GM12873 (cell line): ENCODE measurements around the gene CMIP.

Experiments
- TF ChIP-seq, protein P1 (sequence below): IDR thresholded peaks from 2 replicates; pipeline ENCODE4 v1.5.1; 2012; ENCODE audit warnings: low read depth, mild to moderate bottlenecking, moderate library complexity, low read length, control low read depth; ENCODE audit not compliant: insufficient read depth; ENCODE audit errors: missing control alignments

The CMIP gene

DNA sequence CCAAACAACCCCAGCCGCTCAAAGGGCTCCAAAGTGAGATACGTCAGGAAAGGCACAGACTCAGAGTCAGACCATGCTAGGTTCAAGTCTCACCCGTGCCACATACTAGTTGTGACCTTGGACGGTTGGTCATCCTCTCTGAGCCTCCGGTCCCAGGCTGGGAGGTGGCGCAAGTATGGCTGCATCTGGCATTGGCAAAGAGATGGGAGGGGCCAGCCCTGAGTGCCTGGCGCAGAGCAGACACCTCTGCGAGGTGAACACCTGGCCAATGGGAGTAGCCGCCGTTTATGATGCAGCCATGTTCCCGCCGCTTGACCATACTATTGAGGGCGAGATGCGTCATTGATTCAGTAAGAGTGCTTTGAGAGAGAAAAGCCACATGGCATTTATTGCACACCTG is 236.7 kb downstream of the CMIP start:
- TF ChIP-seq, protein P1, sequence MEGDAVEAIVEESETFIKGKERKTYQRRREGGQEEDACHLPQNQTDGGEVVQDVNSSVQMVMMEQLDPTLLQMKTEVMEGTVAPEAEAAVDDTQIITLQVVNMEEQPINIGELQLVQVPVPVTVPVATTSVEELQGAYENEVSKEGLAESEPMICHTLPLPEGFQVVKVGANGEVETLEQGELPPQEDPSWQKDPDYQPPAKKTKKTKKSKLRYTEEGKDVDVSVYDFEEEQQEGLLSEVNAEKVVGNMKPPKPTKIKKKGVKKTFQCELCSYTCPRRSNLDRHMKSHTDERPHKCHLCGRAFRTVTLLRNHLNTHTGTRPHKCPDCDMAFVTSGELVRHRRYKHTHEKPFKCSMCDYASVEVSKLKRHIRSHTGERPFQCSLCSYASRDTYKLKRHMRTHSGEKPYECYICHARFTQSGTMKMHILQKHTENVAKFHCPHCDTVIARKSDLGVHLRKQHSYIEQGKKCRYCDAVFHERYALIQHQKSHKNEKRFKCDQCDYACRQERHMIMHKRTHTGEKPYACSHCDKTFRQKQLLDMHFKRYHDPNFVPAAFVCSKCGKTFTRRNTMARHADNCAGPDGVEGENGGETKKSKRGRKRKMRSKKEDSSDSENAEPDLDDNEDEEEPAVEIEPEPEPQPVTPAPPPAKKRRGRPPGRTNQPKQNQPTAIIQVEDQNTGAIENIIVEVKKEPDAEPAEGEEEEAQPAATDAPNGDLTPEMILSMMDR = no peak

DNA sequence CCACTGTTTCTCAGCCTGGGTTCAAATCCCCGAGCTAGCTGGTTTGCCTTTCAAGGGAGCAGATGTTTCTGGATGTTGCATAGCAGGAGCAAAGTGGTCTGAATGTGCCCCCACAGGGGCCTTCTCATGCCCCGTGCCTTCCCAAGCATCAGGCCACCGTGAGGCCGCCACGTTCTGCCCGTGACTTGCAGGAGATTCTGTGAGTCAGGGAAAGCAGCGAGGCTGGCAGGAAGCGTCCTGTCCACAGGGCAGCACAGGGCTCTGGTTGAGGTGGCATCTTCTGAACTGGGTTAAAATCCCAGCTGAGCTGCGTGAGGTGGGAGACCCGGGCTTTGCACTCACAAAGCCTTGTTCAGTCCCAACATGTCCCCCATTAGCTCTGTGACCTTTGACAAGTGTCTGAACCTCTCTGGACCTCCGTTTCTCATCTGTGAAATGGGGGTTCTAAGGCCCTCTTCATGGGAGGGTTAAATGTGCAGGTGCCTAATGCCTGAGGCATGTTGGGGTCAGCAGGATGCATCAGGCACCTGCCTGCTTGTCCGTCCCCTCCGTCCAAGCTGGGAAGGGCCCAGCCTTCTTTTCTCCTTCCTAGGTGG is 239.7 kb downstream of the CMIP start:
- TF ChIP-seq, protein P1 = no peak

DNA sequence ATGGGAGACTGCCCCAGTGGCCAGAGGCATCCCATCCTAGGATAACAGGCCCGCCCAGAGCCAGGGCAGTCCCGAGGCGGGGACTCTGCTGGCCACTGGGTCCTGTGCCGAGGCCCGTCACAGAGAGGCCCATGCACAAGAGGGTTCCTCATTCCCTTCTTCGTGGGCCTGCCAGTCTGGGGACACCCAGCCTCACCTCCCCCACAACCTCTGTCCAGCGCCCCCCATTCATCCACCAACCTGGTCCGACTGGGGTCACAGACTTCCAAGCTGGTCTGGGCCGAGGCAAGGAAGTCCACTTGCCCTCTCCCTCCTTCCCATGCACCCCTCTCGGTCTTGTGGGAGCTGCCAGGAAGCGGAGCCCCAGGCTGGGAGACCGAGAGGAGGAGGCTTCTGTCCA is 240.3 kb downstream of the CMIP start:
- TF ChIP-seq, protein P1 = no peak

DNA sequence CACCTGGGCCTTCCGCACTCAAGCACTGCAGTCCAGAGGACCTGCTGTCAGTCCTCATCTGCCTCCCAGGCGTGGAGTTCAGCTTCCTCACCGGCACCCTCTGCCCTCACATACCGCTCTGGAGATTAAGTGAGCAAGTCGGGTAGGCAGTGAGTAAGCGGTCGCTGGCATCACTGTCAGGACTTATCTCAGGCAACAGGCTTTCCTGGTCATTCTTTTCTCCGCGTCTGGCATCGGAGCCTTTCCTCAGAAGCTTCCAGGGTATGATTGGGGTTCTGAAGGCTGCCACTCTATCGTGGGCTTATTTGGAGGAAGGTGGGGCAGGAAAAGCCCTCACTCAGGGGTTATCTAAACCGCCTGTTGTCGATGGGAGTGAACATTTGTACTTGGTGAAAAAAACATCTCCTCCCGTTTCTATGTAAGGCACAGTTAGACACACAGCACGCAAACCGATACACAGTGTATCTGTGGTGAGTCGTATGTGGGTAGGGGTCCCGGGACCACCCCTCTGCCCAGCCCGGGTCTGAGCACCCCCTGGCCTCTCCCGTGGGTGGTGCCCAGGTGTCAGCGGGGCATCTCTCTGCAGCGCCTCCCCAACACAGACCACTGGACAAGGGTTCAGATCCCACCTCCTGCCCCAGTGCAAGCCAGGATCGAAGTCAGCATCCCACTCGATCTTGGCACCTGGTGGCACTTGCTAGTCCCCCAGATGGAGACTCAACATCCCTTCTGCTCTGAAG is 242.0 kb downstream of the CMIP start:
- TF ChIP-seq, protein P1 = no peak

DNA sequence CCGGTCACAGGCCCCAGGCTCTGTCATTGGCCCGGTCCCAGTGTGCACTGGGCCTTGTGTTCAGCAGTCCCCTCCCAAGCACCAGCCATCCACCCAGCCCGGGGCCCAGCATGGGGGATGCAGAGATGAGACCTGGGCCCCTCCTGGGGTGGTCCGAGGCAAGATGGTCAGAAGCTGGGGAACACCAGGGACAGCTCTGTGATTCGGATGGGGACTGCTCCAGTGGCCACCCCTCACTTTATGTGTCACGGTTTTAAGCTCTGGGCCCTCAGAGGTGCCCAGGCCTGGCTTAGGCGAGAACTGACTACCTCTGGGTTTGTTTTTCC is 242.5 kb downstream of the CMIP start:
- TF ChIP-seq, protein P1 = no peak

DNA sequence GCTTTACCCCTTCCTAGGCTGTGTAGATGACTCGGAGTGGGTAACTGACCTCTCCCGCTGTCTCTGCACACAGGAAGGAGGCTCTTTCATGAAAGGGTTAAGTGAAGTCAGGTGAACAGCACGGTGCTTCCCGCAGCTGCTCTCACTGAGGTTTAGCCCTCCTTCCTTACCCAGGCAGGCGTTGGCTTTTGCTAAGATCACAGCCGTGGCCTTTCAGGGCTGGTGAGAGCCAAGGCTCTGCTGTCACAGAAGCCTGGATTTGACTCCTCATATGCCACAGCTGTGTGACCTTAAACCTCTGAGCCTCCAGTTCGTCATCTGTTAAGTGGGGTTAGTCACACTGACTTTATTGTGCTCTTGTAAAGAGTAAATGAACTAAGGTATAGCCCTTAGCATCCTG is 243.6 kb downstream of the CMIP start:
- TF ChIP-seq, protein P1 = no peak

DNA sequence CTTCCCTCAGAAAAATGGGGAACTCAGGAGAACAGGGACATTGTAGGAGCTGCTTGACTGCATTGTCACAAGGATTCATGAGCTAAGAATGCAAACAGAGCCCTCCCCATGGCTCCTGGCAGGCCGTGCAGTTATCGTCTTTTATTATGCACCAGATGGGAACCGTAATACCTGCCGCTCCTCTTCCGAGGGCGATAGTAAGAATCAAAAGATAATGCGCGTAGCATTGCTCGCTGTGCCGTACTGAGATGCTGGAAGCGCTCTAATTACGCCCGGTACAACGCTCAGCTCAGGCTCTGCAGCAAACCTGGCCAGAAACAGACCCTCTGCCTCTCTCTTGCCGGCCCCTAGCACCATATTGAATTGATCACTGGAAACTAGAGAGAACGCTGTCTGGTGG is 247.4 kb downstream of the CMIP start:
- TF ChIP-seq, protein P1 = no peak
